ENCODE results near the gene OPN1MW2.
"Not testable (repeated sequence)": the region's sequence is repeated elsewhere in the genome, so short reads cannot be mapped to it uniquely, and the experiment has no call there.

GRCh38 chrX:154233620-154234019 is 14.1 kb downstream of the OPN1MW2 start:
- TF ChIP-seq EZH2phosphoT487 (IDR thresholded peaks at IDR 0.05; ENCODE audit: borderline replicate concordance, low read length): not testable (repeated sequence)
- TF ChIP-seq, protein P1, sequence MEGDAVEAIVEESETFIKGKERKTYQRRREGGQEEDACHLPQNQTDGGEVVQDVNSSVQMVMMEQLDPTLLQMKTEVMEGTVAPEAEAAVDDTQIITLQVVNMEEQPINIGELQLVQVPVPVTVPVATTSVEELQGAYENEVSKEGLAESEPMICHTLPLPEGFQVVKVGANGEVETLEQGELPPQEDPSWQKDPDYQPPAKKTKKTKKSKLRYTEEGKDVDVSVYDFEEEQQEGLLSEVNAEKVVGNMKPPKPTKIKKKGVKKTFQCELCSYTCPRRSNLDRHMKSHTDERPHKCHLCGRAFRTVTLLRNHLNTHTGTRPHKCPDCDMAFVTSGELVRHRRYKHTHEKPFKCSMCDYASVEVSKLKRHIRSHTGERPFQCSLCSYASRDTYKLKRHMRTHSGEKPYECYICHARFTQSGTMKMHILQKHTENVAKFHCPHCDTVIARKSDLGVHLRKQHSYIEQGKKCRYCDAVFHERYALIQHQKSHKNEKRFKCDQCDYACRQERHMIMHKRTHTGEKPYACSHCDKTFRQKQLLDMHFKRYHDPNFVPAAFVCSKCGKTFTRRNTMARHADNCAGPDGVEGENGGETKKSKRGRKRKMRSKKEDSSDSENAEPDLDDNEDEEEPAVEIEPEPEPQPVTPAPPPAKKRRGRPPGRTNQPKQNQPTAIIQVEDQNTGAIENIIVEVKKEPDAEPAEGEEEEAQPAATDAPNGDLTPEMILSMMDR (IDR thresholded peaks at IDR 0.05; ENCODE audit: low read depth, low read length, poor library complexity, severe bottlenecking): not testable (repeated sequence)

Measured in DOHH2 (cell line).